Mesendoderm (in vitro differentiated cells): ENCODE data around the gene COL7A1.

Experiments used
- DNase-seq: peaks from one replicate; pipeline ENCODE4 v3.0.0; 2013
- H2AK5ac ChIP-seq: 2 replicates; pipeline ENCODE4 v1.6.1; 2013; ENCODE audit warnings: low read length, inconsistent platforms
- H2BK120ac ChIP-seq: 2 replicates; pipeline ENCODE4 v1.6.1; 2013; ENCODE audit warnings: low read depth, mild to moderate bottlenecking, low read length, moderate library complexity, mixed read lengths
- H2BK15ac ChIP-seq: replicated peaks from 2 replicates; pipeline ENCODE4 v1.6.1; 2013; ENCODE audit warnings: low read depth, mild to moderate bottlenecking, moderate library complexity
- H2BK5ac ChIP-seq: 2 replicates; pipeline ENCODE4 v1.6.1; 2013; ENCODE audit warnings: low read length, inconsistent platforms
- H3K18ac ChIP-seq: 2 replicates; pipeline ENCODE4 v1.6.1; 2013; ENCODE audit warnings: mild to moderate bottlenecking, low read length, mixed read lengths
- H3K23ac ChIP-seq: one replicate; pipeline ENCODE4 v1.6.1; 2013; ENCODE audit warnings: low read length
- H3K27ac ChIP-seq: 2 replicates; pipeline ENCODE4 v1.5.1; 2013; ENCODE audit warnings: low read depth, mild to moderate bottlenecking, inconsistent platforms, low read length, moderate library complexity
- H3K27me3 ChIP-seq: 2 replicates; pipeline ENCODE4 v1.6.1; 2013; ENCODE audit warnings: low read length, control low read depth, mild to moderate bottlenecking, inconsistent platforms; ENCODE audit not compliant: insufficient read depth, poor library complexity
- H3K36me3 ChIP-seq: 2 replicates; pipeline ENCODE4 v1.6.1; 2013; ENCODE audit warnings: low read length, inconsistent platforms; ENCODE audit not compliant: control insufficient read depth, insufficient read depth
- H3K4ac ChIP-seq: one replicate; pipeline ENCODE4 v1.6.1; 2013; ENCODE audit warnings: low read depth, mild to moderate bottlenecking, low read length, moderate library complexity
- H3K4me1 ChIP-seq: 2 replicates; pipeline ENCODE4 v1.6.1; 2013; ENCODE audit warnings: low read depth, low read length, inconsistent platforms; ENCODE audit not compliant: control insufficient read depth
- H3K4me2 ChIP-seq: 2 replicates; pipeline ENCODE4 v1.6.1; 2013; ENCODE audit warnings: low read length
- H3K4me3 ChIP-seq: 2 replicates; pipeline ENCODE4 v1.5.1; 2013; ENCODE audit warnings: mild to moderate bottlenecking, low read length
- H3K56ac ChIP-seq: one replicate; pipeline ENCODE4 v1.6.1; 2013; ENCODE audit warnings: low read length
- H3K79me1 ChIP-seq: 2 replicates; pipeline ENCODE4 v1.6.1; 2013; ENCODE audit warnings: low read length, inconsistent platforms
- H3K79me2 ChIP-seq: 2 replicates; pipeline ENCODE4 v1.6.1; 2013; ENCODE audit warnings: mild to moderate bottlenecking, low read length; ENCODE audit not compliant: control insufficient read depth, insufficient read depth
- H3K9ac ChIP-seq: 2 replicates; pipeline ENCODE4 v1.6.1; 2013; ENCODE audit warnings: low read length, inconsistent platforms
- H4K5ac ChIP-seq: one replicate; pipeline ENCODE4 v1.6.1; 2013; ENCODE audit warnings: low read length
- H4K8ac ChIP-seq: one replicate; pipeline ENCODE4 v1.6.1; 2013; ENCODE audit warnings: low read depth, mild to moderate bottlenecking, control low read depth, low read length, moderate library complexity
- WGBS: extraction: QIAGEN DNeasy Blood & Tissue Kit; methylation state at CpG from one replicate; pipeline ENCODE4 v1.1.7; 2013; ENCODE audit warnings: low lambda C conversion rate, missing lambda C conversion rate; ENCODE audit not compliant: insufficient coverage; ENCODE audit errors: extremely low coverage; 5-methylcytosine and 5-hydroxymethylcytosine counted together

The COL7A1 gene

GRCh38 chr3:48593337-48593736 is 1.8 kb downstream of the COL7A1 start:
- no CpG with 5 or more reads among the region's 9 CpGs for WGBS
- no peak overlapping the region for H2BK15ac ChIP-seq
- H2BK5ac ChIP-seq: no peak overlapping the region
- no peak overlapping the region for H2BK120ac ChIP-seq
- no peak overlapping the region for H3K23ac ChIP-seq
- no peak overlapping the region for H4K8ac ChIP-seq
- H2AK5ac ChIP-seq: no peak overlapping the region
- no peaks in the 10 kb centered on the region for H3K79me2 ChIP-seq
- no peaks in the 10 kb centered on the region for H3K79me1 ChIP-seq
- no peak overlapping the region for H3K18ac ChIP-seq
- no peak overlapping the region for H3K4ac ChIP-seq
- H3K4me2 ChIP-seq: no peak overlapping the region
- H3K4me3 ChIP-seq: no peak overlapping the region
- no peak overlapping the region for H3K27ac ChIP-seq
- H3K9ac ChIP-seq: no peak overlapping the region
- peaks cover 9% of the 10 kb centered on the region for H3K4me1 ChIP-seq
- H3K36me3 ChIP-seq: peaks cover 1% of the 10 kb centered on the region
- DNase-seq: no peak
- no peaks in the 10 kb centered on the region for H3K27me3 ChIP-seq
- H4K5ac ChIP-seq: no peak overlapping the region
- H3K56ac ChIP-seq: no peak overlapping the region

DNA sequence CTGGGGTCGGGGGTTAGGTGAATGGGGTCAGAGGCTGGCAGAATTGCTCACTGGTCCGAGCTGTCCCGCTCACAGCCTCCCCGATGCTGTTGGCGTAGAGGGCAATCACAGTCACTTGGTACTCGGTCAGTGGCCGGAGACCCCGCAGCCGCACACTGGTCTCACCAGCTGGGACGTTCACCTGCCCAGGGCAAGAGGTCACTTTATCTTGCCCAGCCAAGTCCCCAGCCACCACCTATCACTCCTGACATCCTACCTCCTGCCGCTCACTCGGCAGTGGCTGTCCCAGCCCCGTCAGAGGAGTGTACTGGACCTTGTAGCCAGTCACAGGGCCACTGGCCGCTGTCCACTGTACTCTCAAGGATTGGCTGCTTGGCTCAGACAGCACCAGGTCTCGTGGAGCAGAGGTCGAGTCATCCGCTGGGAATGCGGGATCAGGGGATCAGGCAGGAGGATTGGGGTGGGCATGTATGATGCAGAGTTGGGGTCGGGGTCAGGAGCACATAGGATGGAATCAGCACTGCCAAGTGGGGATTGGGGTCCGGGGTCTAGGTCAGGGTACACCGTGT is 2.5 kb downstream of the COL7A1 start:
- no peak overlapping the region for H3K23ac ChIP-seq
- H3K79me1 ChIP-seq: no peaks in the 10 kb centered on the region
- H3K4me3 ChIP-seq: no peak overlapping the region
- peaks cover 9% of the 10 kb centered on the region for H3K4me1 ChIP-seq
- no peak overlapping the region for H3K9ac ChIP-seq
- no peak overlapping the region for H4K5ac ChIP-seq
- H3K18ac ChIP-seq: no peak overlapping the region
- no CpG with 5 or more reads among the region's 21 CpGs for whole genome bisulfite sequencing
- H4K8ac ChIP-seq: no peak overlapping the region
- H2BK5ac ChIP-seq: no peak overlapping the region
- H3K36me3 ChIP-seq: no peaks in the 10 kb centered on the region
- no peaks in the 10 kb centered on the region for H3K79me2 ChIP-seq
- H2BK120ac ChIP-seq: no peak overlapping the region
- H3K4ac ChIP-seq: no peak overlapping the region
- no peak overlapping the region for H3K4me2 ChIP-seq
- H3K56ac ChIP-seq: no peak overlapping the region
- no peak for DNase-seq
- H2BK15ac ChIP-seq: no peak overlapping the region
- H3K27me3 ChIP-seq: no peaks in the 10 kb centered on the region
- no peak overlapping the region for H3K27ac ChIP-seq
- H2AK5ac ChIP-seq: no peak overlapping the region

GRCh38 chr3:48591886-48592518 is 3.1 kb downstream of the COL7A1 start:
- Histone ChIP-seq H4K8ac (no peak overlapping the region), H3K4me2 (no peak overlapping the region), H3K4me1 (peaks cover 9% of the 10 kb centered on the region), H3K4ac (no peak overlapping the region), H4K5ac (no peak overlapping the region), H2BK120ac (no peak overlapping the region), H2BK5ac (no peak overlapping the region), H3K27me3 (no peaks in the 10 kb centered on the region), H3K23ac (no peak overlapping the region), H3K36me3 (no peaks in the 10 kb centered on the region), H3K79me1 (no peaks in the 10 kb centered on the region), H3K9ac (no peak overlapping the region), H2BK15ac (no peak overlapping the region), H3K79me2 (no peaks in the 10 kb centered on the region), H3K18ac (no peak overlapping the region), H3K27ac (no peak overlapping the region), H3K56ac (no peak overlapping the region), H2AK5ac (no peak overlapping the region), H3K4me3 (no peak overlapping the region)
- WGBS: no CpG with 5 or more reads among the region's 22 CpGs
- DNase-seq: no peak

- Histone ChIP-seq H4K8ac (no peak overlapping the region), H3K56ac (no peak overlapping the region), H2BK15ac (no peak overlapping the region), H3K79me1 (no peaks in the 10 kb centered on the region), H4K5ac (no peak overlapping the region), H3K9ac (no peak overlapping the region), H2BK120ac (no peak overlapping the region), H2AK5ac (no peak overlapping the region), H2BK5ac (no peak overlapping the region), H3K18ac (no peak overlapping the region), H3K4me1 (peaks cover 9% of the 10 kb centered on the region), H3K4ac (no peak overlapping the region), H3K36me3 (no peaks in the 10 kb centered on the region), H3K79me2 (no peaks in the 10 kb centered on the region), H3K4me3 (no peak overlapping the region), H3K27me3 (no peaks in the 10 kb centered on the region), H3K23ac (no peak overlapping the region), H3K4me2 (no peak overlapping the region), H3K27ac (no peak overlapping the region)
- DNase-seq: no peak
- WGBS: no CpG with 5 or more reads among the region's 14 CpGs
Observed at GRCh38 chr3:48591436-48591835, 3.7 kb downstream of the COL7A1 start.

GRCh38 chr3:48588230-48588629 is 6.9 kb downstream of the COL7A1 start:
- WGBS: no CpG with 5 or more reads among the region's 15 CpGs
- Histone ChIP-seq H2BK120ac (no peak overlapping the region), H3K27me3 (no peaks in the 10 kb centered on the region), H3K9ac (no peak overlapping the region), H3K4me3 (no peak overlapping the region), H2AK5ac (no peak overlapping the region), H4K8ac (no peak overlapping the region), H3K27ac (no peak overlapping the region), H3K79me2 (no peaks in the 10 kb centered on the region), H3K56ac (no peak overlapping the region), H3K79me1 (no peaks in the 10 kb centered on the region), H3K36me3 (no peaks in the 10 kb centered on the region), H4K5ac (no peak overlapping the region), H3K4ac (no peak overlapping the region), H3K4me1 (no peaks in the 10 kb centered on the region), H3K23ac (no peak overlapping the region), H3K4me2 (no peak overlapping the region), H2BK5ac (no peak overlapping the region), H3K18ac (no peak overlapping the region), H2BK15ac (no peak overlapping the region)
- no peak for DNase-seq

DNA sequence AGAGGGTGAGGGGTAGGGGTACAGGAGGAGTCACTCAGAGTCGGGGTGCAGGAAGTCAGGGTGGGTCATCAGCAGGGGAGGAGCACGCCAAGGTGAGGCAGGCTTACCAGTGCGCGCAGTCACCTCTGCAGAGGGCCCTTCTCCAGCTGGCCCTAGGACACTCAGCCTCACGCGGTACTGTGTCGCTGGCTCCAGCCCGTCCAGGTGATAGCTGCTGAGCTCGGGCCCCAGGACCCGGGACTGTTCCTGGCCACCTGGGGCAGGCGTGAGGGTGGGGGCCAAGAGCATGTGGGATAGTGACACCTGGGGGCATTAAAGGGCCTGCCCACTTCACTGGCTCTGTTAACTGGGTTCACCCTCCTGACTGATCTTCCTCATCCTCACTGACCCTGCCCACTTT is 7.4 kb downstream of the COL7A1 start:
- H3K79me2 ChIP-seq: no peaks in the 10 kb centered on the region
- H3K36me3 ChIP-seq: no peaks in the 10 kb centered on the region
- no CpG with 5 or more reads among the region's 11 CpGs for WGBS
- no peaks in the 10 kb centered on the region for H3K79me1 ChIP-seq
- H3K23ac ChIP-seq: no peak overlapping the region
- no peak overlapping the region for H4K8ac ChIP-seq
- no peak overlapping the region for H3K9ac ChIP-seq
- no peak overlapping the region for H3K4me3 ChIP-seq
- H3K27ac ChIP-seq: no peak overlapping the region
- DNase-seq: no peak
- H3K18ac ChIP-seq: no peak overlapping the region
- no peak overlapping the region for H2BK15ac ChIP-seq
- H3K56ac ChIP-seq: no peak overlapping the region
- no peak overlapping the region for H2BK5ac ChIP-seq
- no peak overlapping the region for H3K4me2 ChIP-seq
- no peaks in the 10 kb centered on the region for H3K27me3 ChIP-seq
- H3K4ac ChIP-seq: no peak overlapping the region
- no peaks in the 10 kb centered on the region for H3K4me1 ChIP-seq
- no peak overlapping the region for H4K5ac ChIP-seq
- no peak overlapping the region for H2AK5ac ChIP-seq
- no peak overlapping the region for H2BK120ac ChIP-seq
